Measurements from ENCODE around the gene TSPAN7. TPM values are rescaled to one million over a fixed set of nuclear protein-coding genes. Genes with fewer than 3 reads are reported as not detected.

The TSPAN7 gene
- total and polyA plus RNA-seq, 2 of the 4 experiments (the other 2 are of a cell fraction): not detected

- Histone ChIP-seq H2AFZ (replicated peaks; ENCODE audit: low read length, poor library complexity) (no peak overlapping the region), H2BK20ac (ENCODE audit: low read depth, low read length) (no peak overlapping the region), H3K4me3 (ENCODE audit: insufficient read depth, low read depth, low read length) (no peak overlapping the region), H3K4me1 (ENCODE audit: control insufficient read depth, insufficient read depth, low read length) (no peaks in the 10 kb centered on the region), H4K91ac (ENCODE audit: insufficient read depth, low read depth, low read length) (no peak overlapping the region), H3K27ac (ENCODE audit: insufficient read depth, low read length) (no peak overlapping the region), H3K23ac (ENCODE audit: low read depth, low read length) (no peak overlapping the region), H3K9ac (ENCODE audit: low read depth, low read length) (no peak overlapping the region), H2AK5ac (ENCODE audit: low read depth, low read length) (no peak overlapping the region), H3K79me1 (ENCODE audit: low read depth in 1 of 2, low read length in 2 of 2) (no peaks in the 10 kb centered on the region), H3K27me3 (ENCODE audit: control insufficient read depth, insufficient read depth, low read length) (no peaks in the 10 kb centered on the region), H3K18ac (ENCODE audit: low read depth, low read length) (no peak overlapping the region), H3K56ac (ENCODE audit: extremely low read depth, insufficient read depth, low read length) (no peak overlapping the region), H2BK5ac (ENCODE audit: low read depth, low read length, poor library complexity, severe bottlenecking) (no peak overlapping the region), H4K5ac (ENCODE audit: low read depth, low read length) (no peak overlapping the region), H4K8ac (ENCODE audit: low read depth in 2 of 2, low read length in 2 of 2) (no peak overlapping the region), H3K9me3 (ENCODE audit: control insufficient read depth, insufficient read depth, low read length) (no peaks in the 10 kb centered on the region), H2BK120ac (ENCODE audit: low read depth, low read length) (no peak overlapping the region), H2AK9ac (replicated peaks; ENCODE audit: low read depth, low read length, poor library complexity) (no peak overlapping the region), H3K4me2 (ENCODE audit: low read depth, low read length) (no peak overlapping the region), H4K20me1 (ENCODE audit: insufficient read depth, low read length) (no peaks in the 10 kb centered on the region), H3K4ac (ENCODE audit: low read depth, low read length) (no peak overlapping the region), H3K14ac (replicated peaks; ENCODE audit: low read depth, low read length) (no peak overlapping the region), H2BK15ac (ENCODE audit: low read depth, low read length) (no peak overlapping the region), H3K9me1 (ENCODE audit: insufficient read depth, low read length) (no peaks in the 10 kb centered on the region), H3K36me3 (ENCODE audit: control insufficient read depth, insufficient read depth, low read length) (no peaks in the 10 kb centered on the region)
- intact Hi-C loops (cut with micrococcal nuclease): no loop called here
- ATAC-seq (ENCODE audit: low read depth) (no peak), DNase-seq (no peak)
- BruUV-seq (replicated peaks): no TSS peak
- TF ChIP-seq RCOR1 (IDR thresholded peaks at IDR 0.05; ENCODE audit: insufficient replicate concordance, low read length) (no peak), MXI1 (IDR thresholded peaks at IDR 0.05; ENCODE audit: borderline replicate concordance, low read depth, low read length) (no peak), RAD21 (IDR thresholded peaks at IDR 0.05; ENCODE audit: low read length) (no peak), CEBPB (IDR thresholded peaks at IDR 0.05; ENCODE audit: low read depth, low read length) (no peak), ELK1 (IDR thresholded peaks at IDR 0.05; ENCODE audit: borderline replicate concordance, low read depth, low read length) (no peak), CHD1 (IDR thresholded peaks at IDR 0.05; ENCODE audit: low read depth, low read length) (no peak), BHLHE40 (IDR thresholded peaks at IDR 0.05; ENCODE audit: low read depth, low read length) (no peak)
- dilution Hi-C loops (cut with HindIII; ENCODE audit: low sequenced_read_pairs, unreplicated experiment): no loop called here
- in situ Hi-C loops (cut with MboI; ENCODE audit: low sequenced_read_pairs): no loop called here
- ChIA-PET POLR2A (ENCODE audit: unreplicated experiment) (no interaction called here), CTCF (no interaction called here)
These were observed 47.1 kb upstream of the TSPAN7 start for GRCh38 chrX:38514016-38514854.

Measured in IMR-90 (cell line).